Measurements from ENCODE around the gene GPHA2.

GPHA2 gene

DNA sequence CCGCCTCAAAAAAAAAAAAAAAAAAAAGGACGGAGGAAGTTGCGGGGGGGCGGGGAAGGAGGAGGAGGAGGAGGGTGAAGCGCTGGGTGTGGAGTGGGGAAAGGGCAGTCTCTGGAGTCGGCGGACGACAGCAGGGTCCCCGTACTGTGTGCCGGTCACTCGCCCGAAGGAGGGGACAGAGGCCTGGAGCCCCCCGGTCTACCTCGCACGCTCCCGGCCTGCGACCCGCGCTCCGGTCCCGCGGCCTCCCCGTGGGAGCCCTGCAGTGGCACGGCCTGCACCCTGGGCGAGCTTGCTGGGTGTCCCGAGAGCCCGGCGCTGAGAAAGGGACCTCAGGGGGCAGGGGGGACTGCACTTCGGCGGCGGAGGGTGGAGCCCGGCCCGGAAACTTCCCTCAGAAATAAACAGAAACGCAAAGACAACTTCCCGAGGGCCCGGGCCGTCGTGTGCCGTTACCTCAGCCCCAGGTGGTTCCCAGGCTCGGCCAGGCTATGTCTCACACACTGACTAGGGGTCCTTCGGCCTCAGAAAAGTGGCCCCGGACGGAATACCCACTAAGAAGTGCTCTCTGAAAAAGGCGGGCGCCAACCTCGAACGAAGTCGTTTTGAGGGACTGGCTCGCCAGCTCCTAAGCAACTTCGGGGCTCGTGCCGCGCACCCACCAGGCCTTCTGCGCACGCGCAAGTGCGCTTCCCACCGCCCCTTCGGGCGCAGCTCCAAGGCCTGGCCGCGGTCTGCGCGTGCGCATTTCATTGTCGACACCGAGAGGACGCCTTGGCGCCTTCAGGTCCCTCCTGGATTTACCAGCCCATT lies 35.9 kb upstream of the GPHA2 start, which contains the start of gene MAJIN:
Gene MAJIN (minus strand): TSS at position 688 of the 813 bp plus-strand sequence. CDS start 12,703 bp downstream, outside the sequence.
- H3K9me3 ChIP-seq (ENCODE audit: insufficient read depth, low read length) = no peaks in the 10 kb centered on the region
- H3K9ac ChIP-seq (ENCODE audit: low read length) = no peak within 1 kb of the TSS
- H3K4me3 ChIP-seq (ENCODE audit: low read length) = no peak within 1 kb of the TSS
- no peak within 1 kb of the TSS for H3K27ac ChIP-seq (ENCODE audit: low read length)
- no peaks in the 10 kb centered on the region for H4K20me1 ChIP-seq (ENCODE audit: insufficient read depth, low read length)
- no peaks in the 10 kb centered on the region for H3K27me3 ChIP-seq (ENCODE audit: low read depth, low read length)
- no peaks in the 10 kb centered on the region for H3K36me3 ChIP-seq (replicated peaks; ENCODE audit: low read depth, low read length)
- H3K4me1 ChIP-seq (ENCODE audit: low read length) = no peaks in the 10 kb centered on the region
- H3K79me2 ChIP-seq (ENCODE audit: low read length) = no peaks in the 10 kb centered on the region
- no peak within 1 kb of the TSS for H2AFZ ChIP-seq (ENCODE audit: low read depth, low read length)
- TF ChIP-seq CTCF (IDR thresholded peaks at IDR 0.05; ENCODE audit: low read depth, low read length) = no peak
- TF ChIP-seq EZH2phosphoT487 (IDR thresholded peaks at IDR 0.05; ENCODE audit: low read depth) = no peak
- no peak within 1 kb of the TSS for H3K4me2 ChIP-seq (ENCODE audit: low read length)

DNA sequence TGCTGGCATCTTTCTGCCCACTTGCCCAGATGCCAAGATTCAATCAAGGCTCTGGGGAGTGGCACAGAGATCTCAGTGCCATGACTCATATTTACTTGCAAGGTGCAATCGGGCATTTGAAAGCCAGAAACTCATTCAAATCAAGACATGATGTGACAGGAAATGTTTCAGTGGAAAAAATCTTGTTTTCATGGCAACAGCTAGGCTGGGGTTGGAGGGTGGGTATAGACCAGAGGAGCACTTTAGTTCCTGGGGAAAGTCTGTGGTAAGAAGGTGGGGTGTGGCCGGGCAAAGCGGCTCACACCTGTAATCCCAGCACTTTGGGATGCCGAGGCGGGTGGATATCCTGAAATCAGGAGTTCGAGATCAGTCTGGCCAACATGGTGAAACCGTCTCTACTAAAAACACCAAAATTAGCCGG lies 35.0 kb upstream of the GPHA2 start:
- no peaks in the 10 kb centered on the region for H4K20me1 ChIP-seq (ENCODE audit: insufficient read depth, low read length)
- TF ChIP-seq CTCF (IDR thresholded peaks at IDR 0.05; ENCODE audit: low read depth, low read length) (no peak), EZH2phosphoT487 (IDR thresholded peaks at IDR 0.05; ENCODE audit: low read depth) (no peak)
- no peak overlapping the region for H2AFZ ChIP-seq (ENCODE audit: low read depth, low read length)
- H3K9ac ChIP-seq (ENCODE audit: low read length) = no peak overlapping the region
- no peak overlapping the region for H3K27ac ChIP-seq (ENCODE audit: low read length)
- H3K4me3 ChIP-seq (ENCODE audit: low read length) = no peak overlapping the region
- H3K79me2 ChIP-seq (ENCODE audit: low read length) = no peaks in the 10 kb centered on the region
- H3K27me3 ChIP-seq (ENCODE audit: low read depth, low read length) = no peaks in the 10 kb centered on the region
- H3K36me3 ChIP-seq (replicated peaks; ENCODE audit: low read depth, low read length) = no peaks in the 10 kb centered on the region
- no peaks in the 10 kb centered on the region for H3K4me1 ChIP-seq (ENCODE audit: low read length)
- no peak overlapping the region for H3K4me2 ChIP-seq (ENCODE audit: low read length)
- H3K9me3 ChIP-seq (ENCODE audit: insufficient read depth, low read length) = no peaks in the 10 kb centered on the region

GRCh38 chr11:64969209-64969608 lies 33.5 kb upstream of the GPHA2 start:
- Histone ChIP-seq H3K4me3 (ENCODE audit: low read length) (no peak overlapping the region), H3K79me2 (ENCODE audit: low read length) (no peaks in the 10 kb centered on the region), H2AFZ (ENCODE audit: low read depth, low read length) (no peak overlapping the region), H3K36me3 (replicated peaks; ENCODE audit: low read depth, low read length) (no peaks in the 10 kb centered on the region), H4K20me1 (ENCODE audit: insufficient read depth, low read length) (no peaks in the 10 kb centered on the region), H3K9ac (ENCODE audit: low read length) (no peak overlapping the region), H3K9me3 (ENCODE audit: insufficient read depth, low read length) (no peaks in the 10 kb centered on the region), H3K4me2 (ENCODE audit: low read length) (no peak overlapping the region), H3K27ac (ENCODE audit: low read length) (no peak overlapping the region), H3K4me1 (ENCODE audit: low read length) (peaks cover 5% of the 10 kb centered on the region), H3K27me3 (ENCODE audit: low read depth, low read length) (0 out of 2 replicates have a peak, but pooled peaks cover 6% of the 10 kb centered on the region)
- TF ChIP-seq CTCF (IDR thresholded peaks at IDR 0.05; ENCODE audit: low read depth, low read length) (no peak), EZH2phosphoT487 (IDR thresholded peaks at IDR 0.05; ENCODE audit: low read depth) (no peak)

DNA sequence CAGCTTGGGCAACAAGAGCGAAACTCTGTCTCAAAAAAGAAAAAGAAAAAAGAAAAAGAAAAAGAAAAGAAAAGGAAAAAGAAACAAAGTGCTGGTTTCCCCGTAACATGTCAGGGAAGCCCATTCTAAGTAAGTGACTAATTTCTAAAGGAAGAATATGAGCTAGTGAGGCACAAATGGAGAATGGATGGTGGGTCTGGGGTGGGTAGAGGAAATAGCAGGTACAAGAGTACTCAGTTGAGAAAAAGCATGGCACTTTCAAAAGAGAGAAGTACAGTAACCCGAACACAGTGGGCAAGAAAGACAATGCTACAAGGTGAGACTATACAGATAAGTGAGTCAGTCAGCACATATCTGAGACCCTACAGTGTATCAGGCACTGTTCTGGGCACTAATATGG lies 31.7 kb upstream of the GPHA2 start:
- peaks cover 5% of the 10 kb centered on the region for H3K4me1 ChIP-seq (ENCODE audit: low read length)
- 0 out of 2 replicates have a peak, but pooled peaks cover 6% of the 10 kb centered on the region for H3K27me3 ChIP-seq (ENCODE audit: low read depth, low read length)
- H3K4me2 ChIP-seq (ENCODE audit: low read length) = no peak overlapping the region
- H3K79me2 ChIP-seq (ENCODE audit: low read length) = no peaks in the 10 kb centered on the region
- H3K9ac ChIP-seq (ENCODE audit: low read length) = no peak overlapping the region
- H3K4me3 ChIP-seq (ENCODE audit: low read length) = no peak overlapping the region
- H3K36me3 ChIP-seq (replicated peaks; ENCODE audit: low read depth, low read length) = no peaks in the 10 kb centered on the region
- H2AFZ ChIP-seq (ENCODE audit: low read depth, low read length) = no peak overlapping the region
- no peaks in the 10 kb centered on the region for H4K20me1 ChIP-seq (ENCODE audit: insufficient read depth, low read length)
- no peaks in the 10 kb centered on the region for H3K9me3 ChIP-seq (ENCODE audit: insufficient read depth, low read length)
- no peak for TF ChIP-seq EZH2phosphoT487 (IDR thresholded peaks at IDR 0.05; ENCODE audit: low read depth)
- no peak for TF ChIP-seq CTCF (IDR thresholded peaks at IDR 0.05; ENCODE audit: low read depth, low read length)
- no peak overlapping the region for H3K27ac ChIP-seq (ENCODE audit: low read length)
